ENCODE results near the gene DNAAF2.
"Not testable (repeated sequence)": the region's sequence is repeated elsewhere in the genome, so short reads cannot be mapped to it uniquely, and the experiment has no call there.

DNAAF2 gene, protein sequence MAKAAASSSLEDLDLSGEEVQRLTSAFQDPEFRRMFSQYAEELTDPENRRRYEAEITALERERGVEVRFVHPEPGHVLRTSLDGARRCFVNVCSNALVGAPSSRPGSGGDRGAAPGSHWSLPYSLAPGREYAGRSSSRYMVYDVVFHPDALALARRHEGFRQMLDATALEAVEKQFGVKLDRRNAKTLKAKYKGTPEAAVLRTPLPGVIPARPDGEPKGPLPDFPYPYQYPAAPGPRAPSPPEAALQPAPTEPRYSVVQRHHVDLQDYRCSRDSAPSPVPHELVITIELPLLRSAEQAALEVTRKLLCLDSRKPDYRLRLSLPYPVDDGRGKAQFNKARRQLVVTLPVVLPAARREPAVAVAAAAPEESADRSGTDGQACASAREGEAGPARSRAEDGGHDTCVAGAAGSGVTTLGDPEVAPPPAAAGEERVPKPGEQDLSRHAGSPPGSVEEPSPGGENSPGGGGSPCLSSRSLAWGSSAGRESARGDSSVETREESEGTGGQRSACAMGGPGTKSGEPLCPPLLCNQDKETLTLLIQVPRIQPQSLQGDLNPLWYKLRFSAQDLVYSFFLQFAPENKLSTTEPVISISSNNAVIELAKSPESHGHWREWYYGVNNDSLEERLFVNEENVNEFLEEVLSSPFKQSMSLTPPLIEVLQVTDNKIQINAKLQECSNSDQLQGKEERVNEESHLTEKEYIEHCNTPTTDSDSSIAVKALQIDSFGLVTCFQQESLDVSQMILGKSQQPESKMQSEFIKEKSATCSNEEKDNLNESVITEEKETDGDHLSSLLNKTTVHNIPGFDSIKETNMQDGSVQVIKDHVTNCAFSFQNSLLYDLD

DNA sequence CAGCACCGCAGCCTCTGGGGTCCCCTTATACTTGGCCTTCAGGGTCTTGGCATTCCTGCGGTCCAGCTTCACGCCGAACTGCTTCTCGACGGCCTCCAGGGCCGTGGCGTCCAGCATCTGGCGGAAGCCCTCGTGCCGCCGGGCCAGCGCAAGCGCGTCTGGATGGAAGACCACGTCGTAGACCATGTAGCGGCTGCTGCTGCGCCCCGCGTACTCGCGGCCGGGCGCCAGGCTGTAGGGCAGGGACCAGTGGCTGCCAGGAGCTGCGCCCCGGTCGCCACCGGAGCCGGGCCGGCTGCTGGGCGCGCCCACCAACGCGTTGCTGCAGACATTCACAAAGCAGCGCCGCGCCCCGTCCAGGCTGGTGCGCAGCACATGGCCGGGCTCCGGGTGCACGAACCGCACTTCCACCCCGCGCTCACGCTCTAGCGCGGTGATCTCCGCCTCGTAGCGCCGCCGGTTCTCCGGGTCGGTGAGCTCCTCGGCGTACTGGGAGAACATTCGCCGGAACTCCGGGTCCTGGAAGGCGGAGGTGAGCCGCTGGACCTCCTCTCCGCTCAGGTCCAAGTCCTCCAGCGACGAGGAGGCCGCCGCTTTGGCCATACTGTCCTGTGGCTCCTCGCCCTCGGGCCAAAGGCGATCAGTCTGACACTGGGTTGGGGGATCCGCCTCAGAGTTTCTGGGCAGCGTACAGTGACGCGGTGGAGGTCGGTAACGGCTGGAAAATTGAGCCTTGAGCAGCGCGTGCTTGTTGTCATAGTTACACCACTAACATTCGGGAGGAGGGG is at the start of gene DNAAF2:
Gene DNAAF2 (minus strand): TSS at position 698 of the 788 bp plus-strand sequence. CDS start 95 bp downstream, at position 603.
- DNase-seq: peak; percentile 74

DNA sequence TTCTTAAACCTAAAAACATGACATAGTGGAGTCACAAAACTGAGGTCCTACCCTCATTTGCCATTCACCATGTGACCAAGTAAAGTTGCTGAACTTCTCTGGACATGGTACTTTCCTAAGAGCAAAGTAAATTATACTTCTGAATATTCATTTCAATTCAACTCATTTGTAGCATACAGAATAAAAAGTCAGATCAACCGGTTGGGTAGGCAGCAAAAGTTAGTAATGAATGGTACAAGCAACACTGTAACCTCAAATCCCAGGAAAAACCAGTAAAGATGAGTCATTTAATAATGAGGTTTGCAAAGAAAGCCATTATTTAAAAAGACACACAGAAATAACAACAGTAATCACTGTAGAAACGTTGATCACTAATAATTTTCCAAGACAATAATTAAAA is 44.2 kb upstream of the DNAAF2 start:
- DNase-seq: no peak

DNA sequence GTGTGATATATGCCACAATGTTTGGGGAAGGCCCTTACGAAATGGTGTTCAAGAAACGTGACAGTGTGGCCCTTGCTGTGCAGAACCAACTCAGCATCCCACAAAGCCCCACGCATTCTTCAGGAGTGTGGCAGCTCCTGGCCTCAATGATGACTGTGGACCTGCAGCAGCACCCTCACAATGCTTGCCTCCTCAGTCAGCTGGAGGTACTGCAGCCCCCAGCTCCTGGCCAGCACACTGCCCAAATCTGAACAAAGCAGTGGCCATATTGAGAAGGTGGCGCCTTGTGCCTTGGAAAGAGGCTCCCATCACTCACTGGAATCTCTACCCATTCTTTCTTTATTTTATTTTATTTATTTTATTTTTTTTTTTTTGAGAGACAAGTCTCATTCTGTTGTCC is 42.6 kb upstream of the DNAAF2 start:
- DNase-seq: no peak

DNA sequence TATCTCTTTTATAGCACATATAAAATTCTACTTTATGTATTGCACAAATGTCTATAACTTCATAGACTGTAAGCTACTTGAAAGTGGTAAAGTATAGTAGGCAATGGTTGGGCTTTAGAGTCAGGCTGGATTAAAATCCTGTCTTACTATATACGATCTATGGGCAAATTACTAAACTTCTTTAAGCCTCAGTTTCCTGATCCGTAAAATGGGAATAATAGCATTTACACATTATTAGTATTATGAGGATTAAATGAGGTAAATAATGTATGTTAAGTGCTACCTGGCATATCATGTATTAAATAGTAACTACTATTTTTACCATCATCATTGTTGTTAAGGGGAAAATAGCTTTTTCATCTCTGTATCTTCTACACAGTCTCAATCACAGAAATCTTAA is 38.5 kb upstream of the DNAAF2 start:
- DNase-seq: no peak

DNA sequence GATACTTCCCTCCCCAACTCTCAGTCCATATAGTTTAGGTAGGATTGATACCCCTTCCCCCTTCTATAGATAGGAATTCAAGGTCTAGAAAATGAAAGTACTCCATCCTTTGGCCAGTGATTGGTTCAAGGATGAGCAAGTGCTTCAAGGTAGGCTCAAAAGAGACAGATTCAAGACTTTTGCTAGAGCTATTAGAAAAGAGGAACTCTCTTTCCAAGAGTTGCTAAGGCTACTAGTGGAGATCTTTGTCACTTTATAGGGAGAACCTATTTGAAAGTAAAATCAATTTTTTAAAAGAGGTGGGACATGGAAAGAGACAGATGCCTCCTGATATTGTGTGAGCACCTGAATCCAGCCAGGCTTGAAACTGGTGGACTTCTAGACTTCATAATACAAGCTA is 35.4 kb upstream of the DNAAF2 start:
- no peak for DNase-seq

DNA sequence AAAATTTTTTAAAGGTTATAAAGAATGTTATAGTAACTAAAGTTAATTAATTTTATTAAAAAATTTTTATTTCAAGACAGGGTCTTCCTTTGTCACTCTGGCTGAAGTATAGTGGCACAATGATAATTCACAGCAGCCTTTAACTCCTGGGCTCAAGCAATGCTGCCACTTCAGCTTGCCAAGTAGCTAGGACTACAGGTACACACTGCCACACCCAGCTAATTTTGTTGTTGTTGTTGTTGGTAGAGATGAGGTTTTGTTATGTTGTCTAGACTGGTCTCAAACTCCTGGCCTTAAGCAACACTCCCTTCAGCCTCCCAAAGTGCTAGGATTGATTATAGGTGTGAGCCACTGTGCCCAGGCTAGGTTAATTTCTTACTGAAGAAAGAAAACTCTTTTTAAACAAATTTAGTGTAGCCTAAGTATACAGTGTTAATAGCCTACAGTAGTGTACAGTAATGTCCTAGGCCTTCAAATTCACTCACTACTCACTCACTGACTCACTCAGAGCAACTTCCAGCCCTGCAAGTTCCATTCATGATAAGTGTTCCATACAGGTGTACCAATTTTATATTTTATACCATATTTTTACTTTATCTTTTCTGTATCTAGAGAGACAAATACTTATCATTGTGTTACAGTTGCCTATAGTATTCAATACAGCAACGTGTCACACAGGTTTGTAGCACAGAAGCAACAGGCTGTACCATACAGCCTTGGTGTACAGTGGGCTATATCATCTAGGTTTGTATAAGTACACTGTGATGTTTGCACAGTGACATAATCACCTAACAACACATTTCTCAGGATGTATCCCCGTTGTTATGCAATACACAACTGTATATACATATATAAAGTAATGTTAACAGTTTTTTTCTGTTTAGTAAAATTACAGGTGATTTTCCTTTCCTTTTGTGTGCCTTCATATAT is 24.7 kb upstream of the DNAAF2 start:
- DNase-seq: no peak

DNA sequence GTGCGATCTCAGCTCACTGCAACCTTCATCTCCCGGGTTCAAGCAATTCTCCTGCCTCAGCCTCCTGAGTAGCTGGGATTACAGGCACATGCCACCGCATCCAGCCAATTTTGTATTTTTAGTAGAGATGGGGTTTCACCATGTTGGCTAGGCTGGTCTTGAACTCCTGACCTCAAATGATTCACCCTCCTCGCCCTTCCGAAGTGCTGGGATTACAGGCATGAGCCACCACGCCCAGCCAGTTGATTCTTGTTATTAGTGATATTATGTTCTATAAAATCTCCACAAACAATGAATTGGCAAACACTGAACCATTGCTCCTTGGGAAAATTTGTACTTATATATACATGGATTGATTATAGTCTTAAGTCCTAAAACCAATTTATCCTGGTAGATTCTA is 22.5 kb upstream of the DNAAF2 start:
- not testable (repeated sequence) for DNase-seq

DNA sequence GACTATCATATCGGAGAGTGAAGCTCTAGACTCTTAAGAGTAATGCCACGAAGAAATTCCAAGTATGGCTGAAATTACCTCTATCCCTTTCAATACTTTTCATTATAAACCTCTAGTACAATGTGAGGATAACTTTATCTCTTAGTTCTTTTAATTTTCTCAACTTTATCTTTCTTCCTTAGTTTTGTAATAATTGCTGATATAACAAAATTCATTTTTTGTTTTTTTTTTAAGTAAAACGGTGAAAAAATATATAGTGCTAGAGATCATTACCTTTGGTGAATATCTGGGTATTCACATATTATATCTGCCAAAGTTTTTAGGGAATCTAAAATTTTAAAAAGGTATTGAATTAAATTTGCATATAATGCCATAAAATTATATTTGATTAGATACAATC is 19.5 kb upstream of the DNAAF2 start:
- DNase-seq: no peak

DNA sequence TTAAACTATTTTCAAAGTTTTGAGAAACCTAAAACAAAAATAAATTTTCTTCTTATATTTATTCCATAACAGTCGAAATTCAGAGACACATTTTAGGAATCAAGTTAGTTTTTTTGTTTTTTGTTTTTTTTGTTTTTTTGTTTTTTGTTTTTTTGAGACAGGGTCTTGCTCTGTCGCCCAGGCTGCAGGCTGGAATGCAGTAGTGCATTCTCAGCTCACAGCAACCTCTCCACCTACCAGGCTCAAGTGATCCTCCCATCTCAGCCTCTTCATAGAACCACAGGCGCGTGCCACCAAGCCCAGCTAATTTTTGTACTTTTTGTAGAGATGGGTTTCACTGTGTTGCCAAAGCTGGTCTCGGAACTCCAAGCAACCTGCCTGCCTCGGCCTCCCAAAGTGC is 18.5 kb upstream of the DNAAF2 start:
- DNase-seq: no peak

DNA sequence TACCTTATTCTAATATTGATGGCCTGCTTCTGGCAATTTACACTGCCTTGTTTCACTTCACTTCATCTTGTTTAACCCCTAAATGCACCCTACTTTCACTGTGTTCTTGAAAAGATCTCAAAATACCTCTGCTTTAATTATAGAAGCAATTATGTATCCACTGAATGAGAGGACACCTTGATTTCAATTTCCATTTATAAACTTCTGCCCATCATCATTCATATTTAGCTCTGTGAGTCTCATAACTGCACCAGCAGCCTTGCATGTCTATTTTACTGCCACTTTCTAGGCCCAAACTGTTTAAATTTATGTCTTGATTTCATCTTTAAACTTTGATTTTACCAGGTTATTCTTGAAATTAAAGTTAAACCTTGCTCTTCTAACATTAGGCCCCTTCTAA is 7.1 kb upstream of the DNAAF2 start:
- no peak for DNase-seq

DNA sequence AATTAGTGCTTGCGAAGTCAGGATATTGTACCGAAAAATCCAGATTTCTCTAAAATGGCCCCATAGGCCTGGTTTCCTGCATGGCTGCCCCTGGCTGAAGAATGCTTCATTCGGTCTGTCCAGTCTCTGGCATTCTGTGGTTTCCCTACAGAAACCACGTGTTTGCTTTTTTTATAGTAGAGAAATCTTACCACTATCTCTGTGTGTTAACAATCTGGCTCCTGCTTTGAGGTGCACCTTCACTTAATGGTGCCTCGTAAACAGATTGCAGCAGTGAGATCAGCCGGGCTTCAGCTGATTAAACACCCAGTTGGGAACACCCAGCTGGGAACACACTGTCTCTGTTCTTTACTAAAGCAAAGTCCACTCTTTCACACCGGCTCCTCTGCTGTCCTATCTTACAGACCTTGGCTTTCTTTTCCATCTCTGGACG is 6.7 kb upstream of the DNAAF2 start:
- DNase-seq: no peak

DNA sequence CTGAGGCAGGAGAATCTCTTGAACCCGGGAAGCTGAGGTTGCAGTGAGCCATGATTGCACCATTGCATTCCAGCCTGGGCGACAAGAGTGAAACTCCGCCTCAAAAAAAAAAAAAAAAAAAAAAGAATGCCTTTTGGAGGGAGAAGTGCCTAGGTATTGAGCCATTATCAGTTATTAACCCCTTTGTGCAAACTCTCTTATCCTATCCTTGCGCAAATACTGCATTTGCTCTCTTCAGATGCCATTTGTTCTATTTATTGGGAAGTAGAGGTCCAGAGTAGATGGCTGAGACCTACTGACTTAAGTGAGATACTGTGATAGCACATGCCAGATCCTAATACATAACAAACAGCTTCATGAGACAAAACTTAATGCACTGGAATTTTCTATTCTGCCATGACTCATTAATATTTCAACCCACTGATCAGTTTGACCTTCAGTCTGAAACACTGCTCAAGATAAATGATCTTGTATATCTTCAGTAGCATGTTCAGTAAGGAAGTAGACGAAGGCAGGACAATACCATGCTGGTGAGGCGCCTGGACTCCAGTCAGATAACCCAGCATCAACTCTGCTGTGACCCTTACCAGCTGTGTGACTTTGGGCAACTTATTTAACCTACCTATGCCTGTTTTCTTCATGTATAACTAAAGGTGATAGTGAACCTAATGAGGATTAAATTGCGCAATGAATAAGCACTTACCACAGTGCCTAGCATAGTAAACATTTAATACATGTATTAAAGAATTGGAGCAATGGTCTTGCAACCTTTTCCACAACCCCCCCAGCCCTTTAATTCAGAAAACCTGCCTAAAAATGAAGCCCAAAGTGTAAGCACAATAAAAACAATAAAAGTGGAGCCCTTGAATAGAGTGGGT is 5.7 kb upstream of the DNAAF2 start:
- no peak for DNase-seq

DNA sequence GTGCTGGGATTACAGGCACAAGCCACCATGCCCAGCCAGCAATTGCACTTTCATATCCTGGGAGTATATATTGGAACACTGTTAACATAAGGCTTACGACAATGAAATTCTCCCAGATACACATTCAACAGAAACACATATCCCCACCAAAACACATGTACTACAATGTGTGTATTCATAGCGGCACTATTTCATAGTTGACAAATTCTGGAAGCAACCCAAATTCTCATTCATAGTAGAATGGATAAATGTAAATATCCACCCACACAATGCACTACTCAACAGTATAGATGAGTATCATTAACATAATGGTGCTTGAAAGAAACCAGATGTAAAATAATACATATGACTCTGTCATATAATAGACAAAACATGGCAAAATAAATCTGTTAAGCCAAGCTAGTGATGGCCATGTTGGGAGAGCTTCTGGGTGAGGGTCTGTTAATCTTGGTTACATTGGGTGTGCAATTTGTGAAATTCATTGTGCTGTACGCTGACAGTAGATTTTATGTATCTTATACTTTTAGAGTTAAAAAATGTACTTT is 2.6 kb upstream of the DNAAF2 start:
- DNase-seq: no peak

DNA sequence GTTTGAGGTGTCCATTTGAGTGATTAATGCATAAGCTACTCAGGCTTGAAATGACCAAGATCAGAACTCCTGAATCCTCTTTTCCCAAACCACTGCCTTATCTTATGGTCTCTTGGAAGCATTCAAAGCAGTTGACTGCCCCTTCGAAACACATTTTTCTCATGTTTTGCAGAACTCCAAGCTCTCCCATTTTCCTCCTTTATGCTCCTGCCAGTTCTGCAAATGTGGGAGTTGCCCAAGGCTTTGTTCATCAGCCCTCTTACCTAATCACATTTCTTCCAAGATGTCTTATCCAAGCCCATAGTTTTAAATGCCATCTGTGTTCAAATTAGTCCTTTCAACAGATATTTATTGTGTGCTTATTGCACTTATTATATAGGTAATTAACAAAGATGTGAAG is 1.8 kb upstream of the DNAAF2 start:
- no peak for DNase-seq

DNA sequence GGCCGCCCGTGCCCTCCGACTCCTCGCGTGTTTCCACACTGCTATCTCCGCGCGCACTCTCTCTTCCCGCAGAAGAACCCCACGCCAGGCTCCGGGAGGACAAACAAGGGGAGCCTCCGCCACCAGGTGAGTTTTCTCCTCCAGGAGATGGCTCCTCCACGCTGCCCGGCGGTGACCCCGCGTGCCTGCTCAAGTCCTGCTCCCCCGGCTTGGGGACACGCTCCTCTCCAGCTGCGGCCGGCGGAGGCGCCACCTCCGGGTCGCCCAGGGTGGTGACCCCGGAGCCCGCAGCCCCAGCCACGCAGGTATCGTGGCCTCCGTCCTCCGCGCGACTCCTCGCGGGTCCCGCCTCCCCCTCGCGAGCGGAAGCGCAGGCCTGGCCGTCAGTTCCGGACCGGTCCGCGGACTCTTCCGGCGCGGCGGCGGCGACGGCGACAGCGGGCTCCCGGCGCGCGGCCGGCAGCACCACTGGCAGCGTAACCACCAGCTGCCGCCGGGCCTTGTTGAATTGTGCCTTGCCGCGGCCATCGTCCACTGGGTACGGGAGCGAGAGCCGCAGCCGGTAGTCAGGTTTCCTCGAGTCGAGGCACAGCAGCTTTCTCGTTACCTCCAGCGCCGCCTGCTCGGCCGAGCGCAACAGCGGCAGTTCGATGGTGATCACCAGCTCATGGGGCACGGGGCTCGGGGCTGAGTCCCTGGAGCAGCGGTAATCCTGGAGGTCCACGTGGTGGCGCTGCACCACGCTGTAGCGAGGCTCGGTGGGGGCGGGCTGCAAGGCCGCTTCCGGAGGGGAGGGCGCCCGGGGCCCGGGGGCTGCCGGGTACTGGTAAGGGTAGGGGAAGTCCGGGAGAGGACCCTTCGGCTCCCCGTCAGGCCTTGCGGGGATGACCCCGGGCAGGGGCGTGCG is 1.2 kb downstream of the DNAAF2 start:
- peak; percentile 95 for DNase-seq

DNA sequence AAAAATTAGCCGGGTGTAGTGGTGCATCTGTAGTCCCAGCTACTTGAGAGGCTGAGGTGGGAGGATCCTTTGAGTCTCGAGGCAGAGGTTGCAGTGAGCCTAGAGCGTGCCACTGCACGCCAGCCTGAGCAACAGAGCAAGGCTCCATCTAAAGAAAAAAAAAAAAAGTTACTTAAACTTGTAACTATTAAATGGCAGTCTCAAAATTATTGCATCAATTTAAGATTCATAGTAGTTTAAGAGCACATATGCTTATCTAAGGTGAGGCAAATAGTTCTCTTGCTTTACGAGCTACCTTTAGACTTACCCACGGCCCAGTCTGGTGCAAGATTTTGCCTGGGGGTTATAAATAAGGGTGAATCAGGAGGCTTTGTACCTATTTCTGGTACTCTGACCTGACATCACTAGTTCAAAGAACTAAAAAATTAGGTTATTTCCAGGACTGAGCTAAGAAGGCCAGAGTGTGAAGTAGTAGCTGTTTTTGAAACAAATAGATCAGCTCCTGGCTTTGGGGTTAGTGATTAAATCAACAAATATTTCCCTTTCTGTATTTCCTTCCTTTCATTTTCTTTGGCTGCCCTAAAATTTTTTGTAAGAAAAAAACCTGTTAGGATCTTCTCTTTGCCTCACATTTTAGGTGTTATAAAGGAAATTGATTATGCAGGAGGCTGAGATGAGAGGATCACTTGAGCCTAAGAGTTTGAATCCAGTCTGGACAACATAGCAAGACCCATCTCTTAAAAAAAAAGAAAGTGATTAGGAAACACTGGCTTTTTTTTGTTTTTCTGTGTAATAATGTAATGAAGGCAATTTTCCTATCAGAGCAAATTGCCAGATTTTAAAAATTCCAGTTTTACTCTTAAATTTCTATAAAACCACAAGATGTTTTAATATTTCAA is 10.9 kb downstream of the DNAAF2 start:
- DNase-seq: peak; percentile 38

DNA sequence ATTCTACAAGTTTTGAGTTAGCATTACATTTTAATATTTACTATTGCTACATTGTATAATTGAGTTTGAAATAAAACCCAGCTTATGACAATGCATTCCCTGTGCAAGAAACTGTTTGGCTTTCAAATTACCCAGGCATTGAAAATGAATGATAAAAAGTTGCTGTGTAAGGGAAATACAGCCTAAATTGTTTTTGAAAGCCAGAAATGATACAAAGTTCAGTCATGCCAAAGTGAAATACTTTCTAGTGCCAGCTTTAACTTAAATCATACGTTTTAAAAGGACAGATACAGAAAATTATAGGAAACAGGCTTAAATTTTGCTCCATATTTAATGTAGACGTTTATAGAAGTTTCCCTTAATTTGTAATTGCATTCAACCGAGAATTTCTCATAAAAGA is 11.7 kb downstream of the DNAAF2 start:
- DNase-seq: no peak

DNA sequence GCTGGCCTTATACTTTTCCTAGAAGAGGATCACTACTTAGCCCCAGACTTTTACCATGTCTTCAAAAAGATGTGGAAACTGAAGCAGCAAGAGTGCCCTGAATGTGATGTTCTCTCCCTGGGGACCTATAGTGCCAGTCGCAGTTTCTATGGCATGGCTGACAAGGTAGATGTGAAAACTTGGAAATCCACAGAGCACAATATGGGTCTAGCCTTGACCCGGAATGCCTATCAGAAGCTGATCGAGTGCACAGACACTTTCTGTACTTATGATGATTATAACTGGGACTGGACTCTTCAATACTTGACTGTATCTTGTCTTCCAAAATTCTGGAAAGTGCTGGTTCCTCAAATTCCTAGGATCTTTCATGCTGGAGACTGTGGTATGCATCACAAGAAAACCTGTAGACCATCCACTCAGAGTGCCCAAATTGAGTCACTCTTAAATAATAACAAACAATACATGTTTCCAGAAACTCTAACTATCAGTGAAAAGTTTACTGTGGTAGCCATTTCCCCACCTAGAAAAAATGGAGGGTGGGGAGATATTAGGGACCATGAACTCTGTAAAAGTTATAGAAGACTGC is 12.9 kb downstream of the DNAAF2 start:
- no peak for DNase-seq

Measured in CD4-positive, alpha-beta T cell treated with Interleukin-15 for 1 hour (primary cell).